DND-41 (cell line): ENCODE data around the gene LYRM4.

Experiments used
- CTCF ChIP-seq: IDR thresholded peaks from 2 replicates; pipeline ENCODE4 v1.5.1; 2012; ENCODE audit warnings: borderline replicate concordance, low read length, moderate library complexity, mild to moderate bottlenecking; ENCODE audit not compliant: poor library complexity, severe bottlenecking; ENCODE audit errors: extremely low read depth
- EZH2 ChIP-seq: IDR thresholded peaks from 3 replicates; pipeline ENCODE4 v1.6.1; 2012; ENCODE audit warnings: borderline replicate concordance, low read depth, mild to moderate bottlenecking, moderate library complexity, low read length, inconsistent platforms; ENCODE audit not compliant: severe bottlenecking

GRCh38 chr6:5305968-5306626 is 45.3 kb upstream of the LYRM4 start:
- no peak for TF ChIP-seq CTCF
- no peak for TF ChIP-seq EZH2
